LHCN-M2 (cell line): ENCODE results near the gene IQSEC3. TPM values are rescaled to one million over a fixed set of nuclear protein-coding genes. Genes with fewer than 3 reads are reported as not detected.
"Not testable (repeated sequence)": the region's sequence is repeated elsewhere in the genome, so short reads cannot be mapped to it uniquely, and the experiment has no call there.

Source experiments
- DNase-seq: peaks from one replicate; pipeline ENCODE4 v3.0.0-alpha.2; 2012; ENCODE audit warnings: low read depth
- total RNA-seq: library from RNA; depleted of rRNA; stranded (reverse); fragments of >200 nt; gene quantifications from 2 replicates; pipeline ENCODE4 v1.2.3, GENCODE V29; 2014; rRNA removed

Gene IQSEC3
- total RNA-seq, 1 experiment from 2014 or later = not detected

DNA sequence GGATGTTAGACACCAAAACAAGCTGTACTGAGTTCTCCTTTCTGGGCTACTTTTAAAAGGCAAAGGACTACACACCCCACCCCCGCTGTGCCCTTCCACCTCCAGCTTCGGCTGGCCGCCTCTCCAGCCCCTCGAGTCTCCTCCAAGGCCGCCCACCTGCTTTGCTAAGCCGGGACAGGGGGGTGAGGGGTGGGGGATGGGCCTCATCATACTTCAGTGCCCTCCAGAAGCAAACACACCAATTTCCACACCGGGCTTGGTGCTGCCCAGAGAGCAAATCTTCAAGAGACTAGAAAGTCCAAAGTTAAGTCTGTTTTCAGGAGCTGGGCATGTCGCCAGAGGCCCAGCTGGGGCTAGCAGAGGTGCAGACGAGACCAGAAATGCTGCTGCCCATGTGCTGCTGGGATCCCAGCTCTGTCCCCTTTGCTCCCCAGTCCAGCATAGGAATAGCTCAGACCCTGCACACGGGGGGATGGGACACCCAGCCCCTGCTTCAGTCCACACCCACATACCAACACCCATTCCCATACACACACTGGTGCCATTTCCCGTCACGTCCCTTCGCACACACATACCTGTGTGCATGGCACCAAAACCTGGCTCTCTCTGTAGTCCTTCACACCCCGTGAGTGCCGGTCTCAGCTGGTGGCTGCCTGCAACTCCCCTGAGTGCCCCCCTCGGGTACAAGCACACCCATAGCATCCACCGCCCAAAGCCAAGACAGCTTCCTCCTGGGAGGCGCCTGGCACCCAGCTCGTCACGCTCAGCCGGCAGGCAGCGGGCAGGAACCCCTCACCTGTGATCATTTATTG, 146.4 kb downstream of the IQSEC3 start:
- DNase-seq = no peak

DNA sequence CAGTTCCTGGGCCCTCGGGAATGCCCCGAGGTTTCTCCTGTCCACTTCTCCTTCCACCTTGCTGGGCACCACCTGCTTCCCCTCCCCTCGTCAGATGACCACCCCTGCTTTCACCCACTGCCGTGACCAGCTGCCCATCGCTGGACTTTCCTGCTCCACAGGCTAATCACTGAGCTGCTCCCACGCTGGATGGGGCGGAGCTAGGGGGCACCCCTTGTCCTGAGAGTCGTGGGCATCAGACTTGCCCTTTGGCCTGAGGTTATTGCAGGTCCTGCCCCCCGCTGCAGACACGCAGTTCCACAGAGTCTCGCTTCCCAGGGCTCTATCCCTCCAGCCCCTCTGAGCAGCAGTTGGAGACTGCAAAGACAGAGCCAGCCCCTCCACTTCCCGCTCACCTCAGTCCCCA, 147.0 kb downstream of the IQSEC3 start:
- DNase-seq = no peak

DNA sequence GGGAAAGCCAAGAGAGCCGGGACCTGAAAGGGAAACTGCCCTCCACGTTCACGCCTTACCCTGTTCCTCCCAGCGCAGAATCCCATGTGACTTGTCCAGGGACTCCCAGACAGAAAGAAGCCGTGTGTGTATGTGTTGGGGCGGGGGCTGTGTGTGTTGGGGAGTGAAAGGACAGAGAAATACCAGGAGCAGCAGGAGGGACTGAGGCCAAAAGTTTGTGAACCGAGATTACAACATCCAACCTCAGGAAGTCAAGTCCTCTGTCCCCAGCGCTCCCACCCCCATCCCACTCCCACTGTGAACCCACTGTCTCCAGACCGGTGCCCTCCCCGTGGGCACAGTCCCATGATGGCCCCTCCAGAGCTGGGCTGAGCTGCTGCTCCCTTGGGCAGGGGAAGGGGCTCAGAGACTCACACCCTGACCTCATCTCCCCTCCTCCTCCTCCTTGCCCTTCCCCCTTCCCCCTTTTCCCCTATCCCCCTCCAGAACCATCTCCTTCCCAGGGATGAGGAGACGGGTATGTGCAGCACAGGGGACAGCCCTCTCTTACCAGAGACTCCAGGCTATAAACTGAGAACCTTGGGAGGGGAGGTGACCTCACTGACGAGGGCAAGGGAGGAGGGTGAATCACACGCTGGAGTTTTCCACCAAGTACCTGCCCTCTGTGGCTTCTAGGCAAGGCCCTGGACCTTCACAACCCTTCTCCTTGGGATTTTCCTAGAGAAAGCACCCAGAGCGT, 147.6 kb downstream of the IQSEC3 start, which contains the start of gene SLC6A12:
Gene SLC6A12 (minus strand): TSS at position 155 of the 739 bp plus-strand sequence. CDS start 4,171 bp downstream, outside the sequence.
- DNase-seq = no peak

DNA sequence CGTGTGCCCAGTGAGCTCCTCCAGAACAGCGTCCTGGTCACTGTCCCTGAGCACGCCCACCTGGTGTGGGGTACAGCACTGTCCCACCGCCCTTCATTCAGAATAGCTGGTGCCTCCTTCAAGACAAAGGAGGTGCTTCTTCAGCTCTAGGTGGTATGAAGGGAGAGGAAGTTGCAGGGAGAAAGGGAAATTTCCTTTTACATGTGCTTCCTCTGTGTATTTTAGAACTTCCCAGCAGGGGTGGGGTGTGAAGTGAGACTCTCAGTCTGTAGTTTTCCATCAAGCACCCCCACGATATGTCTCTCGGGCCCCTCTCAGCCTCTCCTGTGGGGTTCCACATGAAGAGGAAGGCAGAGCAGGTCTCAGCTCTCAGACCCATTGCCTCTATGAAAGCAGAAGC, 148.5 kb downstream of the IQSEC3 start:
- no peak for DNase-seq

DNA sequence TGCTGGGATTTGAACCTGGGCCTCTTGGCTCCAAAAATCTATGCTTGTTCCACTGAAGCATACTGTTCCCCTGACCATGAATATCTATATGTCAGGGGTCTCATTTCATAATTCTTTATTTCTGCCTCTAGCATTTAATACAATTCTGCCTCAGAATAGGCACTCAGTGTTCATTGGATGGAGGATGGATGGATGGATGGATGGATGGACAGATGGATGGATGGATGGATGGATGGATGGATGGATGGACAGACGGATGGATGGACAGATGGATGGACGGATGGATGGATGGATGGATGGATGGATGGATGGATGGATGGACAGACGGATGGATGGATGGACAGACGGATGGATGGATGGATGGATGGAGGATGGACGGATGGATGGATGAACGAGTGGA, 150.5 kb downstream of the IQSEC3 start:
- DNase-seq = not testable (repeated sequence)

DNA sequence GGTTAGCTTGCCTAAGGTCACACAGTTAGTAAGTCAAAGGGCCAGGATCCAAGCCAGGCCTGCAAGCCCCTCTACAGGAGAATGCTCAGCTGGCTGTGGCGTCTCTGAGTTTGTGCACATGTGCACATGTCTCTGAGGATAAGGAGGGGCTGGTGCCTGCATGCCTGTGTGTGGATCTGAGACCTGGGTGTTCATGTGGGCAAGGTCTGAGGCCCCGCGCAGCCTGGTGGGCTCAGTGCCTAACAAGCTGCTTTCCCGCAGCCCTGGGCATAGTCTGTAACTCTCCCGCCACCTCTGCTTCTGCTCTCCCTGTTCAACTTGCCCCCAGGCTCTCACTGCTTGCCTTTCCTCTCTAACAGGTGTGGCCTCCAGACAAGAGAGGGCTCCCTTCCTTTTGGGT, 151.7 kb downstream of the IQSEC3 start:
- no peak for DNase-seq

DNA sequence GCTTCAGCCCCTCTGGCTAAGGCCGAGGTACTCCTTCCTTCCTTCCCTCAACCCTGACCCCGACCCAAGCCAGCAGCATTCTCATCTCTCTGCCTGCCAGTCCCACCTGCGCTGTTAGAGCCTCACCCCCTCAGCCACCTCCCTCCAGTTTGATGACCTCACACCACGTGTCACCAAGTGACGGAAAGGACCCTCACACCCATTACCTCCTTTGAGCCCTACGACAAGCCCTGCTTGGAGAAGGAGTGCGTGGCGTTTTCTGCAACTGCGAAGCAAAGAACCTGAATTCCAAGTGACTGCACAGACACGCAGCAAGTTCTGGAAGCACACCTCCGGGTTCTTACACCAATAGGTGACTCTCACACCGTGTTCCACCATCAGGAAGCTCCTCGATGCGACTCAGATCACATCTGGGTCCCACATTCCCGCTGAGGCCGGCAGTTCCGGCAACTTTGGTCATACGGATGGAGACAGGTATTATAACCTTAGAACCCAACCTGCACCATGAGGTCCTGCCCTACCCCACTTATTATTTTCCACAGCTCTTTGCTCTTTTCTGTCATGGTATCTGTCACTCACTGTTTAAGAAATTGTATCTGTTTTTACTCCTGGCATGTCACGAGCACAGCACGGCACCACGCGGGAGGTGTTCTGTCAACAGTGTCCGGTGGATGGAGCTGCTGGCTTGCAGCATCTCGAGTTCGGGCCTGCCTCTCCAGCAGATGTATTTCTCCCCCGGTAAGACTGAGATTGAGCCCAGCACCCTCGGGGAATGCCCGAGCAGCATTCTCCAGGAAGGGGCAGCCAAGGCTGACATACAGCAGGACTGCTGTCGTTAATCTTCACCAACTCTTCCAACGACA, 152.4 kb downstream of the IQSEC3 start:
- DNase-seq = no peak

DNA sequence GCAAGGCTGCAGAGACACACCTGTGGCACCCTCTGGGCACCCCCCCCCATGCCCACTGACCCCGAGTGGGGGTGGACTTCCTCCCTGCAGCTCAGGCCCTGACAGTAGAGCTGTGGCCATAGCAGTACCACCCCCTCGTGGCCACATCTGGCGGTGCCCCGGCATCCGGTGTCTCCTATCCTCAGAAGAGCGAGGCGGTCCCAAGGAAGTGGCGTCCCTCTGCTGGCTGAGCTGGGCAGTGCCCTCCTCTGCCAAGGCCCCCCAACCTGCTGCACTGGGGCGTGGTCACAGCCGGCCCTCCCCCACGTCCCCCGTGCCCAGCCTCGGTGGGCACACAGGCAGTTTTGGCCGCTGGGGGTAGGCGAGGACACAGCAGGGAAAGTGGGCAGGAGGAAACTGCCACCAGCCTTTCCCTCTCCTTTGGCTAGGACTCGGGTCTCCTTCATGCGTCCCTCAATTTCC, 153.4 kb downstream of the IQSEC3 start:
- peak; percentile 31 for DNase-seq

DNA sequence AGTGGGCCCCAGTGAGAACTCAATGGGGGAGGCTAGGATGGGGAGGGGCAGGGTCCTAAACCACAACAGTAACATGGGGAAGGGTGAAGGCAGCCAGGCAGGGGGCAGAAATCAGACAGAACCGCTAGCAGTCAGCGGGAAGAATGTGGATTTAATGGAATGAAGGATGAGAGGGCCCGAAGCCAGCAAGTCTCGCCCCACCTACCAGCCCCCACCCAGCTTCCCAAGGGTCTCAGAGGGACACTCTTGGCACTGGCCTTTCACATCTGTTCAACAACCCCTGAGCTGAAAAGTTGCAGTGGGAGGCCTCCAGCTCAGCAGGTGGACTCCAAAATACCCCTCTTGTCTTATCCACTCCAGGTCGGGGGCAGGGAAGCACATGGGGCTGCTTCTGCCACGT, 153.9 kb downstream of the IQSEC3 start:
- no peak for DNase-seq

DNA sequence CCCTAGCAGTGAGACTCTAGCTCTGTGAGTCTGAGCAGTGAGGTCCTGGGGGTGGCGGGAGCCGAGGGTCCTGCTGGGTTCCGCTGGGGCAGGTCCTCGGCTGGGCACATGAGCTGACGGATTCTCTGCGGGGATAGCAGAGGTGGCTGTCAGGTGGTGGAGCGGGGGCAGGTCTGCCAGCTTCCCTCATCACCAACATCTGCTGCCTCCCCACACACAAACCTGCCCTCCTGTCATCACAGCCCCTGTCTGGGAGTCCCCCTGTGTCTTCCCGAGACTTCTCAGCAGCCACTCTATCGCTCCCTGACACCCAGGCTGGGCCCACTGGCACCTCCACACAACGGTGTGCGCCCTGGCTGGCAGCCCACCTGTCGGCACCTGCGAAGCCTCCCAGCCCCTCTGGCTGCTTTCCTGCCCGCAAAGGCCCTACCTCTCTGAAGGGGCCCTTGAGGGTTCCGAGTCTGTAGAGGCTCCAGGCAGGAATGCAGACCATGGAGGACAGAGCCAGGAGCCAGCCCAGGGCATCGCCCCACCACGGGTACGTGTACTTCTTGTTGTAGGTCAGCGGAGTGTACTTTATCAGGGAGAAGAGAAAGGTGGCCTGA, 154.5 kb downstream of the IQSEC3 start:
- DNase-seq = no peak

DNA sequence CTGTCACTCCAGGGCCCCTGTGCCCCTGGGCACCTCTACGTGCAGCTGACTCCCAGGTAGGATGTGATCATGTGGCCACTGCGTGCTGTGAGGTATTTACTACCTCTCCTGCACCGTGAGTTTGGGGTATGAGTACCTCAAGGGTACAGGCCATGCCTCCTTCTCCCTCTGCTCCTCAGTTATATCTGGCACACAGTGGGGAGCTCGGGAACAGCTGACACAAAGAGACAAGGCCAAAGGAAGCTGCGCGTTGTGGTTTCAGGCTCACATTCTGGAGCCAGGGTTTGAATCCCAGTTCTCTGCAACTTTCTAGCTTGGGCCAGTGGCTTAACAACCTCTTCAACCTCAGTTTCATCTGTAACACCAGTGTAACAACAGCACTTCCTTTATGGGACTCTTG, 155.2 kb downstream of the IQSEC3 start:
- DNase-seq = no peak

DNA sequence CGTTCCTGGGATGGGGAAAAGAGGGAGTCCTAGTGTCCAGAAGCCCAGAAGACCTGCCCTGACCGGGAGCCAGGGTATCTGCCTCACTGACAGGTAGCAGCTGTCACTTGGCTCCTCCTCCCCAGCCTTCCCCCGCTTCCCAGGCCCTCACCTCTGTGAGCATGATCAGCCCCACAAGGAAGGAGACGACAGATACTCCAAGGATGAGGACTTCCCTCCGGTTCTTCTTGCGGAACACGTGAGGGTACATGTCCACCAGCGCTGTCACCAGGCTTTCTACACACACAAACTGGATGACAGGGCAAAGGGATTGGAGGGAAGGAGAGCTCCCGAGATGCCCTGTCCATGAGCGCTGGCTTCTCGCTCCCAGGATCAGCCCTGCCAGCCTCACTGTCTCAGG, 157.3 kb downstream of the IQSEC3 start:
- DNase-seq = no peak

DNA sequence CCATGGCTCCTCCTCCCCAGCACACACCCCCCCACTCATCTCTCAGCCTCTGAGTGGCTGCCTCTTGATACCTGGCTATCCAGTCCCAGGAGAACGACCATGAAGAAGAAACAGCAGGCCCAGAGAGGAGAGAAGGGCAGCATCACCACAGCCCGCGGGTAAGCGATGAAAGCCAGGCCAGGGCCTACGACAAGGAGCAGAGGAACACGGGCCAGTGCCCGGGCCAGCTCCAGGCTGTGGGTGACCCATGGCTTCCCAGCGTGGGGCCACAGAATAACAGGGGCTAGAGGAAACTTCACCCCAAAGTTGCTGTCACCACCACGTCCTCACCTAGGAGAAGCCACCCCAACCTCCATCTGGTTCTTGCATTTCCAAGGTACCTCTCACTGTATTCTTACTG, 157.8 kb downstream of the IQSEC3 start:
- no peak for DNase-seq

DNA sequence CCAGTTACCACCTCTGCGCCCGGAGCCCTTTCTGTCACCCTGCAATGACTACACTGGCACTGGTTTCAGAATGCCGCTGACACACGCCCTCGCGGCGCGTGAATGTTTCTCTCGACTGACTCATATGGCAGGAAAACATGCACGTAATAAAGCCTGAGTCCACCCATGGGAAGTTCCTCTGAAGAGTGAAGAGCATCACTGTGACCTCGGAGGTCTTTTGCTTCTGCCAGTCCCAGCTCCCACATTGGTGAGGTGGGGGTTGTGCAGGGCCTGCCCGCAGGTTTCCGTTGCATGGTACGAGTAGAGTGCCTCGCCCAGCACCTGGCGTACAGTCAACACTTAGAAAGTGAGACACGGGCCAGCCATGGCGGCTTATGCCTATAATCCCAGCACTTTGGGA, 158.4 kb downstream of the IQSEC3 start:
- DNase-seq = no peak

DNA sequence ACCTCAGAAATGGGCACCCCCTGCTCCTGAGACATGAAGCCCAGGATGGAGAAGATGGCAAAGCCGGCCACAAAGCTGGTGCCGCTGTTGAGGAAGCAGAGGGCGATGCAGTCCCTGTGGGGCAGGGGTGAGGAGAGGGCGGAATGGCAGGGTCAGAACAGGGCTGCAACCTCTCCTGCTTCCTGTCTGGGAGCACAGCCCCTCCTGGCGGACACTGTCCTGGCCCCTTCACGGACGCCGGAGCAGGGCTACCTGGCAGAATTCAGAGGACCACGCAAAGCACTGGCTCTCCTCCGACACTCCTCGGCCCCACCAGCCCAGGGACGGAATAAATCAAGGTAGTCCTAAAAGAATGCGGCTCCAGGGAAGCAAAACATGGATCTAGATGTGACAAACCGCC, 159.8 kb downstream of the IQSEC3 start:
- DNase-seq = no peak

DNA sequence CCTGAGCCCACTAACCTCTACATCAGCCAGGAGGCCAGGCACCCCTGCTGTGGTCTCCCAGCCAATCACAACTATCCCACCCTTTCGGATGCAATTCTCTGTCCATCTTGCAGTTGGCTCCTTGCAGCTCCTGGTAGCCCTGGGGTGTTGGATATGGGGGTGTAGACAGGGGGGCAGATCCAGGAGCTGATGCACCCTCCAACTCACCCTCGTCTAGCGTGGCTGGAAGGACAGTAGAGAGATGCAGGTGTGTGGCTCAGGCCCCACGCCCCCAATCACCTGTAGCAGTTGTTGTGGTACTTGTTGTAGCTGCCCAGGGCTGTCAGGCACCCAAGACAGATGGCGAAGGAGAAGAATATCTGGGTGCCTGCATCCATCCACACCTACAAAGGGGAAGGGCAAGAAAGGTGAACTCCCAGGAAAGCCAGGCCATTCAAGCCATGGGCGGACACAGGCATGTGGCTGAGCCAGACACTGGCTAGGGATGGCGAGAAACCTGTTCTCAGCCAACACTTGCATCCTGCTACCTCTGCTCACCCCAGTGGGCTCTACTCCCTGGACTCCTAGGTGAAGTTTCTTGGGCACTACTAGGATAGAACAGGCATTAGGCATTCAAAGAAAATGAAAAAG, 160.8 kb downstream of the IQSEC3 start:
- DNase-seq = no peak

Other genes starting within 250 kb of the IQSEC3 start
- not detected in 2 replicates for gene SLC6A12, start 147.4 kb downstream of the IQSEC3 start, total RNA-seq
- 0.11 TPM in 1 of 2 replicates, not detected in the other for gene SLC6A13, start 196.1 kb downstream of the IQSEC3 start, total RNA-seq